Breast epithelium (tissue), 3 donors: ENCODE measurements around the gene USP34.

ENCODE experiments used
- CTCF ChIP-seq, 3 donors: fragments of 450-650 bp; IDR thresholded peaks; one replicate each; pipeline ENCODE4 v1.5.1; 2016 to 2017; ENCODE audit warnings: antibody characterized with exemption in 3 of 3, mild to moderate bottlenecking in 3 of 3, moderate library complexity in 3 of 3
- POLR2A ChIP-seq: fragments of 450-650 bp; IDR thresholded peaks from one replicate; pipeline ENCODE4 v1.6.1; 2016; ENCODE audit warnings: antibody characterized with exemption, mild to moderate bottlenecking, moderate library complexity
- POLR2AphosphoS5 ChIP-seq, 3 donors: sonication (generic); formaldehyde crosslinking; IDR thresholded peaks; one replicate each; pipeline ENCODE4 v1.6.1; 2017; ENCODE audit warnings: antibody characterized with exemption in 3 of 3

- TF ChIP-seq CTCF (IDR thresholded peaks at IDR 0.05) = no peak
- TF ChIP-seq POLR2AphosphoS5 (IDR thresholded peaks at IDR 0.05) = no peak
- TF ChIP-seq POLR2A = no peak
These were observed 22.6 kb upstream of the USP34 start for GRCh38 chr2:61493523-61493942.
